ENCODE results near the gene TNS1. TPM values are rescaled to one million over a fixed set of nuclear protein-coding genes. Genes with fewer than 3 reads are reported as not detected.

TNS1 gene
- total RNA-seq, 2 experiments from 2014 or later = 11.0 to 13.5 TPM

DNA sequence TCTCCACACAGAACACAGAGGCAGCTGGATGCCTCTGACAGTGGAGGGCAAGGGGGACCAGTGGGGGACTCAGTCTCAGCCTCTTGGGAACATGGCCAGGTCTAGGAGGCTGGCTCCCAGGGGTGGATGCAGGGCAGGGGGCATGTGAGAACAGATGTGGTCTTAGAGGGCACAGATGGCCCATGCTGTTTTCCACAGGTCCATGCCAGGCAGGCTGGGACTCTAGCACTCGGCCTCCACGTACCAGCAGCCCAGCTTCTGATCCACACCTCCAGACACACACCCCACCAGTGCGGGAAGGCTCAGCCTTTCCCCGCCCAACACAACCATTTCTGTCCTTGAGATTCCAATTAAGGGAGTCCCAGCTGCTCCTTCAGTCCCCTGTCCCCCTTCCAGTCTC is 42.4 kb downstream of the TNS1 start:
- ChIA-PET CTCF (interaction anchor here (1.1 kb wide), 1 partner anchor 9 kb away, joined by 3 read pairs; no protein-coding TSS in a partner anchor), POLR2A (no interaction called here)
- Mint-ChIP-seq H3K36me3 (ENCODE audit: low read depth) (no peaks in the 10 kb centered on the region), H3K4me1 (no peaks in the 10 kb centered on the region), H3K9me3 (no peaks in the 10 kb centered on the region), H3K27me3 (no peaks in the 10 kb centered on the region), H3K27ac (no peak overlapping the region), H3K4me3 (no peak overlapping the region)
- DNase-seq = no peak

DNA sequence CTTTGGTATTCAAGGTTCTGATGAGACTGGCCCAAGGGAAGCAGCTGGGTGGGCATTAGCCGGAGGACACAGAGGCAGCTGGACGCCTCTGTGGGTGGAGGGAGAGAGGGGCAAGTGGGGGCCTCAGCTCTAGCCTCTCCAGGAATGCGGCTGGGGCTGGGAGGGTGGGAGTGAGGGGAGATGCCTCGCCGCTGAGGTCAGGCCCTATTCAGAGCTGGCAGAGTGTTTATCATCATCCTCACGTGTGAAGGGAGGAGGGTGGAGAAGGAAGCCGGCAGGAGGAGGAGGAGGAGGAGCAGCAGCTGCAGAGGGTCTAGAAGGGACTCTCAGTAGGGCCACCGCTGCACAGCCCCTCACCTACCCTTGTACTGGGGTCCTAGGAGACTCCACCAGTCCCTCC is 43.1 kb downstream of the TNS1 start:
- DNase-seq = no peak
- H3K9me3 Mint-ChIP-seq = no peaks in the 10 kb centered on the region

DNA sequence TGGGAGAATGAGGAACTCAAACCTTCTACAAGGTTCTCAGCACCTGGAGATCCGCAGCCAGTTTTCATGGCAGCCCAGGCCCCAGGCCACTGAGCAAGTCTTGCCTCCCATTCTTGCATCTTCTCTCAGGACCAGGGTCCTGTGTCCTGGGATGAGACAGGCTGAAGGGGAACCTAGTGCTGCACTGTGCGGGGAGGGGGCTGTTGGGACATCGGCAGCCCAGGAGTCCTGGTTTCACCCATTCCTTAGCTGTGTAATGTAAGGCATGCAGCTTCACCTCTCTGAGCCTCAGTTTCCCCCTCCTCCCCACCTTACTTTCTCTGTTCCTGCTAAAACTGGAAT is 43.9 kb downstream of the TNS1 start:
- no peaks in the 10 kb centered on the region for H3K36me3 Mint-ChIP-seq (ENCODE audit: low read depth)
- H3K27me3 Mint-ChIP-seq = no peaks in the 10 kb centered on the region
- no peak overlapping the region for H3K4me3 Mint-ChIP-seq
- DNase-seq = no peak
- H3K9me3 Mint-ChIP-seq = no peaks in the 10 kb centered on the region
- ChIA-PET POLR2A (no interaction called here), CTCF (no interaction called here)
- H3K4me1 Mint-ChIP-seq = no peaks in the 10 kb centered on the region
- no peak overlapping the region for H3K27ac Mint-ChIP-seq

More for the DNA sequence above, 43.1 kb downstream of the TNS1 start:
- Mint-ChIP-seq H3K36me3 (ENCODE audit: low read depth) (no peaks in the 10 kb centered on the region), H3K27me3 (no peaks in the 10 kb centered on the region), H3K27ac (no peak overlapping the region), H3K4me1 (no peaks in the 10 kb centered on the region), H3K4me3 (no peak overlapping the region)
- CTCF ChIA-PET = no interaction called here
- POLR2A ChIA-PET = no interaction called here

DNA sequence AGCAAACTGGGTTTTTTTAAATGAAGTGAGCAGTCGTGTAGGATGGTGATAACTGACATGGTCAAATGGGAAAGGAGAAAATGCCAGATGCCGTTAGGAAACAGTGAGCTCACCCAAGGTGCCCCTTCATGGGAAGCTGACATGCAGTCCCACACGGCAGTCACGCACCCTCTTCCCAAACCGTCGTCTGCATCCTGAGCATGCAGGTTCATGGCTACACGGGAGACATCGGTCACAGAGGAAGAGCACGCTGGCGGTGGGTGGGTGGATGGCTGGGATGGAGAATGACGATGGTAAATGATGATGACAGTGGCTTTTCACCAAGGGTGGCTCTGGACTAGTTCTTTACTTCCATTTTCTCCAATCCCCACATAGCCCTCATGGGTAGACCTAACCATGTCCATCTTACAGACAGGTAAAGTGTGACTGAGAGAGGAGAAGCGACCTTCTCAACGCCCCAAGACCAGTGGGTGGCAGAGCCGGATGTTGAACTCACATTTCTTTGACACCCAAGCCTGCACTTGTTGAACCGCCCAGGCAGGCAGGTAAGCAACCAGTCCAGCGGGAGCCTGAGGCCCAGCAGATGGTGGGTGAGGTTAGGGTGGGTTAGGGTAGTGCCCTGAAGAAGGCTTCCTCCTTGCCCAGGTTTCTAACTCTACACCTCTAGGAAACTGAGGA is 44.5 kb downstream of the TNS1 start:
- ChIA-PET CTCF (interaction anchor here (0.7 kb wide), 1 partner anchor 1359 kb away, joined by 3 read pairs; no protein-coding TSS in a partner anchor), POLR2A (no interaction called here)
- no peaks in the 10 kb centered on the region for H3K4me1 Mint-ChIP-seq
- H3K4me3 Mint-ChIP-seq = no peak overlapping the region
- H3K27ac Mint-ChIP-seq = no peak overlapping the region
- H3K27me3 Mint-ChIP-seq = no peaks in the 10 kb centered on the region
- no peaks in the 10 kb centered on the region for H3K36me3 Mint-ChIP-seq (ENCODE audit: low read depth)
- DNase-seq = no peak
- H3K9me3 Mint-ChIP-seq = no peaks in the 10 kb centered on the region

DNA sequence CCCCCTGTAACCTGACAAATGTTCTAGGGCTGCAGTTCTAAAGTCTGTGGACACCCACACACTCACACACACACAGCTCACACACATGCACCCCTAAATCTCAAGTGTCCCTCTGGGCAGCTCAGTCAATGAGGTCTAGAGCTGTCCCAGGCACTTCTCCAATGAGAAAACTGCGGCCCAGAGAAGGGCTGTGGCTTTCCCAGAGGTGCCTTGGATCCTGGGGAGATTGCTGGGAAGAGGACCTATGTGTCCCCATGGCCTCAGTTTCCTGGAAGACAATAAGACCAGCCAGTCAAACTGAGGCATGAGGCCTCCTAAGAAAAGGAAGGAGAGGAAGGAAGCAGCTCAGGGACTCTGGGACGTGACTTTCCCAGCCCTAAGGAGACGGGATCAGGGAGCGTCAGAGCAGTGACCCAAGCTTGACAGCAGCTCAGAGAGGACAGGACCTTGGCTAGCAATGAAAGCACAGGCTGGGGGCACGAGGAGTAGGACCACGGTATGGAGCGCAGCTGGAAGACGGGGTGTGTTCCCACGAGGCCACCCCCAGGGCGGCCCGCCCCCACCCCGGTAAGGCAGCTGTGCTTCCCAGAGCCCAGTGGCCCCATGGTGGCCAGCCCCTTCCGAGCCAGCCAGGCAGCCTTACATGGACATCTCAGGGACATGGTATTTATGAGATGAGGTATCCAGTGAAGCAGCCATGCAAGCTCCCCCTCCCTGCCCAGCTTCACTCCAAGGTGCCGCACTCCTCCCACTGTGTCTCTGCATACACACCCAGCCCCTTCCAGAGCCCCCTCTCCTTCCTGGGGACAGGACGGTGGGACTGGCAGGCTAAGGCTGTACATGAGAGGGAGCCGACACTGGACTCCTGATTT is 46.0 kb downstream of the TNS1 start:
- H3K4me1 Mint-ChIP-seq = no peaks in the 10 kb centered on the region
- CTCF ChIA-PET = no interaction called here
- H3K4me3 Mint-ChIP-seq = no peak overlapping the region
- no peaks in the 10 kb centered on the region for H3K9me3 Mint-ChIP-seq
- H3K36me3 Mint-ChIP-seq (ENCODE audit: low read depth) = no peaks in the 10 kb centered on the region
- POLR2A ChIA-PET = no interaction called here
- H3K27ac Mint-ChIP-seq = no peak overlapping the region
- DNase-seq = no peak
- no peaks in the 10 kb centered on the region for H3K27me3 Mint-ChIP-seq

DNA sequence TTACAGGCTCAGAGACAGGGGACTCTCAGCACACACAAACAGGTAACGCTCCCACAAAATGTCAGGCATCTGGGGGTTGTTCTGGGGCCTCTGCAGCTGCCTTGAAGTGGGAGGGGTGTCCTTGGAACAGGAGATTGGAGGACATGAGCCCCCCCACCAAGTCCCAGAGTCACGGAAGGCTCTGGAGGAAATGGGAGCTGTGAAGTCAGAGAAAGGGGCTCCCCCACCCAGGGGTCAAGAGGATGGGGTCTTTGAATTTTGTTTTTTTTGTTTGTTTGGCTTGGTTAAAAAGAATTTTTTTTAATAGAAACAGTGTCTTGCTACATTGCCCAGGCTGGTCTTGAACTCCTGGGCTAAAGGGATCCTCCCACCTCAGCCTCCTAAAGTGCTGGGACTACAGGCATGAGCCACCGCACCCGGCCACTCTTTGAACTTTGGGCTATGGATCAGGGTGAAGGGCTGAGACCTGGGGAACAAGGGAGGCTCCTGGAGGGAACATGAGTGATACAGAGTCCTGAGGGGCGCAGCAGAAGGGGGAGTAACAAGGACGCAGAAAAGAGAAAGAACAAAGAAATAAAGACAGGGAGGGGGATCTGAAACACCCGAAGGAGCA is 46.8 kb downstream of the TNS1 start:
- ChIA-PET POLR2A (no interaction called here), CTCF (no interaction called here)
- no peaks in the 10 kb centered on the region for H3K9me3 Mint-ChIP-seq
- H3K4me1 Mint-ChIP-seq = no peaks in the 10 kb centered on the region
- H3K4me3 Mint-ChIP-seq = no peak overlapping the region
- no peak for DNase-seq
- H3K27me3 Mint-ChIP-seq = no peaks in the 10 kb centered on the region
- H3K36me3 Mint-ChIP-seq (ENCODE audit: low read depth) = no peaks in the 10 kb centered on the region
- no peak overlapping the region for H3K27ac Mint-ChIP-seq

DNA sequence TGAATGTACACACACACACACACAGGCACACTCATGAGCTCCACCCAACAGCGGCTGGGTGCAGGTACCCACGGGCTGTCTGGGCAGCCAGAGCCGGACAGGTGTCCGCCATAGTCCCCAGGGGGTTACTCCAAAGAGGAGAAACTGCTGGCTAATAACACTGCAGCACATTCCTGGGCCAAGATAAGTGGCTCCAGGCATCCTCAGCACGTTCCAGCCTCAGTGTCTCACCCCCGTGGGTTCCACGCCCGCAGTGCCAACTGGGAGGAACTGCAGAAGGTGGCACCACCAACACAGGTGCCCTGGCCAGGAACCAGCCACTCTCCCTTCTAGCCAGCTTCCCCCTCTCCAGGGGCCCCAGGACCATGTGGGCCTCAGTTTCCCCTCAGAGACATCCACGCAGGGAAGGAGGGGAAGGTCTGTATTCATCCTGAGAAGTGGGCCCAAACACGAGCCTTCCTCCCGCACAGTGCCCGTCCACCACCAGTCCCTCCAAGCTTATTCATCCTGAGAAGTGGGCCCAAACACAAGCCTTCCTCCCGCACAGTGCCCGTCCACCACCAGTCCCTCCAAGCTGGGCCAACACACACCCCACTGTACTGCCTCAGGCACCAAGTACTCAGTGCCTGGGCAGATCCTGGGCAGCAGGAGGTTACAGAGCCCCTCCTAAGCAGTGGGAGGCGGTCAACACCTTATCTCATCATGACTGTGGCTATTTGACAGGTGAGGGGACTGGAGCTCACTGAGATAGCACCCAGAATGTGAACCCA is 47.6 kb downstream of the TNS1 start:
- Mint-ChIP-seq H3K9me3 (no peaks in the 10 kb centered on the region), H3K4me1 (no peaks in the 10 kb centered on the region), H3K36me3 (ENCODE audit: low read depth) (no peaks in the 10 kb centered on the region), H3K4me3 (no peak overlapping the region), H3K27ac (no peak overlapping the region), H3K27me3 (no peaks in the 10 kb centered on the region)
- no peak for DNase-seq
- POLR2A ChIA-PET = no interaction called here
- CTCF ChIA-PET = interaction anchor here (1.5 kb wide), 1 partner anchor 11 kb away, joined by 4 read pairs; no protein-coding TSS in a partner anchor

DNA sequence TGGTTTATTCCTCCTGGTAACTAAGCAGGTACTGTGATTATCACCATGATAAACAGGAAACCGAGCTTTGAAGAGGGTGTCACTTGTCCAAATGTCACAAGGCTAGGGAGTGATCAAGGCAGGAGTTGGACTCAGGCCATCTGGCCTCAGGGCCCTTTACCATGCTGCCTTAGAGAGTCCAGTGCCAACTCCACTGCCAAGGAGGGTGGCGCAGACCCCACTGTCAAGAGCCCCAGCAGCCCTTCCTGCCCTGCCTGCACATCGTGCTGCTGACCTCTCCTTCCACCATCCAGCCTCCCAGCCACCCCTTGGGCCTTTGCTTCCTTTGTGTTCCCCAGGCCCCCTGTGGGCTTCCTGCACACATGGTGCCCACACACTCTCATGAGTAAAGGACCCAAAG is 48.3 kb downstream of the TNS1 start:
- H3K4me3 Mint-ChIP-seq = no peak overlapping the region
- no peaks in the 10 kb centered on the region for H3K9me3 Mint-ChIP-seq
- H3K4me1 Mint-ChIP-seq = no peaks in the 10 kb centered on the region
- ChIA-PET POLR2A (no interaction called here), CTCF (interaction anchor here (1.5 to 1.6 kb wide), 2 partner anchors 11 to 164 kb away, joined by 3 to 4 read pairs; no protein-coding TSS in a partner anchor)
- no peak for DNase-seq
- no peak overlapping the region for H3K27ac Mint-ChIP-seq
- no peaks in the 10 kb centered on the region for H3K36me3 Mint-ChIP-seq (ENCODE audit: low read depth)
- no peaks in the 10 kb centered on the region for H3K27me3 Mint-ChIP-seq

DNA sequence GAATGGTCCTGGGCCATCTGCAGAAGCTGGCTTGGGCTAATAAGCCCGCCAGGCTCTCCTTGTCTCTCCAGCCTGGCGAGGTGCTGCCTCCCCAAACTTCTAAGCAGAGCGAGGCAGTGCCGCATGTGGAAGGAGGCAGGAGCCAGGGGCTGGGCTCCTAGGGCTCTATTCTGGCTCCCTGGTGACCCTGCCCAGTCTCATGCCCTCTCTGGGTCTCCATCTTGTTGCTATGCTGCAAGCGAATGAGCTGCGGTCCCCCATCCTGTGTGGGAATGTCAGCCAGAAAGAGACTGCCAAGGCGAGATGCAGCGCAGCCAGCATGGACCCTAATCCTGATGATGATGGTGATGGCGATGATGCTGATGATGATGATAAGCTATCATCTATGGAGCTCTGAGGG is 48.7 kb downstream of the TNS1 start:
- CTCF ChIA-PET = interaction anchor here (0.6 to 1.6 kb wide), 3 partner anchors 10 to 164 kb away, joined by 3 to 4 read pairs (median 3); no protein-coding TSS in a partner anchor
- H3K4me3 Mint-ChIP-seq = no peak overlapping the region
- H3K27me3 Mint-ChIP-seq = no peaks in the 10 kb centered on the region
- DNase-seq = no peak
- no peaks in the 10 kb centered on the region for H3K9me3 Mint-ChIP-seq
- H3K27ac Mint-ChIP-seq = no peak overlapping the region
- POLR2A ChIA-PET = no interaction called here
- no peaks in the 10 kb centered on the region for H3K36me3 Mint-ChIP-seq (ENCODE audit: low read depth)
- no peaks in the 10 kb centered on the region for H3K4me1 Mint-ChIP-seq

DNA sequence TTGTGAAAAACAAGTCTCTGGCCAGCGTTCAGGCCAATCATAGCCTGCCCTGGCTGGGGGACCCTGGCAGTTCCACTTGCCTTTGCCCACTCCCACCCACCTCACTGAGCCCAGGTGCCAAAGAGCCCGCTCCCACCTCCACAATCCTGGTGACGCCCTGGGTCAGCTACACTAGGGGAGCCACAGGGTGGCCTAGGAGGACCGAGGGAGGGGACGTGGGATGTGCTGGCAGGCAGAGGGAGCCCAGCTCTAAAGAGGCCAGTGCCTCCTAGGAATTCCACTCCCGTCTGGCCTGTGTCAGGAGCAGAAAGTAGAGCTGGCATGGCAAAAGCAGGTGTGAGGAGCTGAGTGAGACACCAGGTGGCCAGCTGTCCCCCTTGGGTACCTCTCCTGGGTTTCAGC is 49.3 kb downstream of the TNS1 start:
- Mint-ChIP-seq H3K9me3 (no peaks in the 10 kb centered on the region), H3K4me3 (no peak overlapping the region), H3K27me3 (no peaks in the 10 kb centered on the region), H3K27ac (no peak overlapping the region), H3K4me1 (peaks cover 2% of the 10 kb centered on the region), H3K36me3 (ENCODE audit: low read depth) (no peaks in the 10 kb centered on the region)
- ChIA-PET POLR2A (no interaction called here), CTCF (interaction anchor here (0.6 to 1.6 kb wide), 3 partner anchors 10 to 163 kb away, joined by 3 to 4 read pairs (median 3); no protein-coding TSS in a partner anchor)
- no peak for DNase-seq

DNA sequence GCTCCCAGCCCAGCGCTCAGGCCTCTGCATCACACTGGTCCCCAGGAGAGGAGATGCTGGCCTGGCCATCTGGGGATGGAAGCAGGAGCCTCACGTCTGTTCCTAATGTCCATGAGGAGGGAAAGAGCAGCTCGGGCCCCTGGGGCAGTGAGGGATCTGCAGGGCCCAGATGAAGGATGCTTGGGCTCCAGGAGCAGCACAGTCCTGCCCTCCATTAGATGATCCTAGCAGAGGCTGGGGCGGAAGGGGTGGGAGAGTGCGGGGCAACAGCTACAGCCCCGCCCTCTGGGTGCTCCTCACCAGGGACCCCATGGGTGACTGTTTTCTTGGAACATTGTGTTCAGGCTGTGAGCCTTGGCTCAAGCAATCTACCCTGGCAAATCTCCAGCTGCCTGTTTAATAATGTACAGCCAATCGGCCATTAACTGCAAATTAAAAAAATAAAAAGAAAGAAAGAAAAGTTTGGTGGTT is 49.7 kb downstream of the TNS1 start:
- POLR2A ChIA-PET = no interaction called here

DNA sequence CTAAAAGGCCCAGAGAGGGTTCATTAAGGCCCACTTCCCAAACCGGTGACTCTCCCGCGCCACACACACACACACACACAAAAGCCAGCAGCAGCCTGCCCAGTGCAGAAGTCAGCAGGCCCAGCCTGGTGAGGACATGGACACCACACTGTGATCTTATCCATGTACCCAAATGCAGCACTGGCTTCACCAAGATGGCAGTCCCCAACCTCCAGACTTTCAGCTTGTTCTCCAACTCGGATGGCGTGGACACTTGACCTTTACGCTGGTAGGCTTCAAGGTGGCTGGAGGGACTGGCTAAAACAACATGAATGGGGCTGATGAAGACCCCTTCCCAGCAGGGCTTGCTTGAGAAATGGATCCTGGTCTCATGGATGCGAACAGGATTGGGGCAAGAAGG is 50.4 kb downstream of the TNS1 start:
- no peaks in the 10 kb centered on the region for H3K9me3 Mint-ChIP-seq
- H3K27me3 Mint-ChIP-seq = peaks cover 4% of the 10 kb centered on the region
- H3K36me3 Mint-ChIP-seq (ENCODE audit: low read depth) = no peaks in the 10 kb centered on the region
- no peak for DNase-seq
- ChIA-PET CTCF (interaction anchor here (0.8 kb wide), 1 partner anchor 34 kb away, joined by 3 read pairs; no protein-coding TSS in a partner anchor), POLR2A (no interaction called here)
- H3K27ac Mint-ChIP-seq = no peak overlapping the region
- H3K4me3 Mint-ChIP-seq = no peak overlapping the region
- H3K4me1 Mint-ChIP-seq = peaks cover 9% of the 10 kb centered on the region

More for the DNA sequence above, 49.7 kb downstream of the TNS1 start:
- Mint-ChIP-seq H3K27ac (no peak overlapping the region), H3K4me1 (peaks cover 3% of the 10 kb centered on the region), H3K4me3 (no peak overlapping the region), H3K27me3 (no peaks in the 10 kb centered on the region), H3K36me3 (ENCODE audit: low read depth) (no peaks in the 10 kb centered on the region), H3K9me3 (no peaks in the 10 kb centered on the region)
- no peak for DNase-seq
- CTCF ChIA-PET = interaction anchor here (0.8 to 1.6 kb wide), 2 partner anchors 33 to 163 kb away, joined by 3 read pairs; no protein-coding TSS in a partner anchor
